Tibial artery (tissue), 4 donors: Measurements from ENCODE around the gene TMEM143.
"Not testable (repeated sequence)": the region's sequence is repeated elsewhere in the genome, so short reads cannot be mapped to it uniquely, and the experiment has no call there.

Experiments used
- DNase-seq, 2 donors: peaks; one replicate each; pipeline ENCODE4 v3.0.0-alpha.2; 2019
- H3K27ac ChIP-seq, 2 donors: fragments of 200-600 bp; sonication (generic) in 1 of 2; 1 replicate in 1 of 2; 2 replicates in 1 of 2; pipeline ENCODE4 v1.5.1; 2018 to 2019; ENCODE audit warnings: mild to moderate bottlenecking in 1 of 2
- H3K27me3 ChIP-seq, 2 donors: fragments of 200-600 bp; sonication (generic) in 1 of 2; one replicate each; pipeline versions ENCODE4 v1.5.1 to v1.6.0; 2016 to 2019
- H3K36me3 ChIP-seq, 3 donors: fragments of 200-600 bp; sonication (generic) in 2 of 3; one replicate each; pipeline ENCODE4 v1.5.1; 2016 to 2019; ENCODE audit warnings: mild to moderate bottlenecking in 2 of 3
- H3K4me1 ChIP-seq, 4 donors: fragments of 200-600 bp; sonication (generic) in 2 of 4; 1 replicate in 3 of 4; 2 replicates in 1 of 4; pipeline ENCODE4 v1.5.1; 2016 to 2019
- H3K4me3 ChIP-seq, 2 donors: fragments of 200-600 bp; sonication (generic) in 1 of 2; 1 replicate in 1 of 2; 2 replicates in 1 of 2; pipeline ENCODE4 v1.5.1; 2018 to 2019; ENCODE audit warnings: mild to moderate bottlenecking in 2 of 2
- H3K9me3 ChIP-seq, 3 donors: fragments of 200-600 bp; sonication (generic) in 1 of 3; one replicate each; pipeline ENCODE4 v1.5.1; 2016 to 2019
- intact Hi-C: fragments of 100-400 bp; cut with DNase I; formaldehyde crosslinking; loops from one replicate; pipeline ENCODE4 v1.15.0; 2023; ENCODE audit warnings: low total_unique reads
- TF ChIP-seq, protein P1 (sequence below), 2 experiments: fragments of 200-600 bp in 1 of 2; fragments of 450-650 bp in 1 of 2; IDR thresholded peaks; one replicate each; pipeline ENCODE4 v1.5.1; 2017 to 2019; ENCODE audit warnings: antibody characterized with exemption in 2 of 2, mild to moderate bottlenecking in 1 of 2, moderate library complexity in 1 of 2

The TMEM143 gene

DNA sequence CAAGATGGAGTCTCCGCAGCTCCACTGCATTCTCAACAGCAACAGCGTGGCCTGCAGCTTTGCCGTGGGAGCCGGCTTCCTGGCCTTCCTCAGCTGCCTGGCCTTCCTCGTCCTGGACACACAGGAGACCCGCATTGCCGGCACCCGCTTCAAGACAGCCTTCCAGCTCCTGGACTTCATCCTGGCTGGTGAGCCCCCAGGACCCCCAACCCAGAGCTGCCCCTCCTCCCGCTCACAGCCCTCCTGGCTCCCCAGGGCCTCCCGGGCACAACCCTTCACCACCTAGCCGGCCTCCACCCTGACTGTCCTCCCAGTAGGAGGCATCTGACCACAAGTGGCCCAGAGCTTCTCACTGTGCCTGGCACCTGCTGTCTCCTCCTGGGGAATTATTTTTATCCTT is 9.8 kb upstream of the TMEM143 start:
- H3K9me3 ChIP-seq: no peaks in the 10 kb centered on the region
- no peak overlapping the region for H3K27ac ChIP-seq
- no peak overlapping the region for H3K4me3 ChIP-seq
- intact Hi-C loops: no loop called here
- DNase-seq: no peak
- H3K27me3 ChIP-seq: peaks cover 0 to 7% of the 10 kb centered on the region in 2 donors
- H3K4me1 ChIP-seq: no peaks in the 10 kb centered on the region
- TF ChIP-seq, protein P1, sequence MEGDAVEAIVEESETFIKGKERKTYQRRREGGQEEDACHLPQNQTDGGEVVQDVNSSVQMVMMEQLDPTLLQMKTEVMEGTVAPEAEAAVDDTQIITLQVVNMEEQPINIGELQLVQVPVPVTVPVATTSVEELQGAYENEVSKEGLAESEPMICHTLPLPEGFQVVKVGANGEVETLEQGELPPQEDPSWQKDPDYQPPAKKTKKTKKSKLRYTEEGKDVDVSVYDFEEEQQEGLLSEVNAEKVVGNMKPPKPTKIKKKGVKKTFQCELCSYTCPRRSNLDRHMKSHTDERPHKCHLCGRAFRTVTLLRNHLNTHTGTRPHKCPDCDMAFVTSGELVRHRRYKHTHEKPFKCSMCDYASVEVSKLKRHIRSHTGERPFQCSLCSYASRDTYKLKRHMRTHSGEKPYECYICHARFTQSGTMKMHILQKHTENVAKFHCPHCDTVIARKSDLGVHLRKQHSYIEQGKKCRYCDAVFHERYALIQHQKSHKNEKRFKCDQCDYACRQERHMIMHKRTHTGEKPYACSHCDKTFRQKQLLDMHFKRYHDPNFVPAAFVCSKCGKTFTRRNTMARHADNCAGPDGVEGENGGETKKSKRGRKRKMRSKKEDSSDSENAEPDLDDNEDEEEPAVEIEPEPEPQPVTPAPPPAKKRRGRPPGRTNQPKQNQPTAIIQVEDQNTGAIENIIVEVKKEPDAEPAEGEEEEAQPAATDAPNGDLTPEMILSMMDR (IDR thresholded peaks at IDR 0.05): no peak
- H3K36me3 ChIP-seq: no peaks in the 10 kb centered on the region

DNA sequence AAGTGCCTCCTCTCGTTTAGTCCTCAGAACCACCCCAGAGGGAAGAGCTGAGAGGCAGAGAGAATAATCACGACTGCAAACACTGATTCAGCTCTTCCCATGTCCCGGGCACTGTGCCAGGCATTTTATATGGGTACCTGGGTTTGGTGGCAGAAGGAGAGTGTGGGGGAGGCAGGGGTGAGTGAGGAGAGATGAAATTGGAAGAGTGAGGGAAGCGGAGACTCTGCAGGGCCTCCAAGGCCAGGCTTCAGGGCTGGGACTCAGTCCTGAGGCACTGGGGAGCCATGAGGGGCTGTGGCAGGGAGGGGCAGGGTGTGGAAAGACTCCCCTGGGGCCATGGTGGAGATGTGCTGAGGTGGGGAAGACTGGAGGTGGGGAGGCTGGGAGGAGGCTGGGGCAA is 9.2 kb upstream of the TMEM143 start:
- no peak overlapping the region for H3K4me3 ChIP-seq
- H3K9me3 ChIP-seq: no peaks in the 10 kb centered on the region
- H3K4me1 ChIP-seq: no peaks in the 10 kb centered on the region
- DNase-seq: no peak
- intact Hi-C loops: no loop called here
- no peaks in the 10 kb centered on the region for H3K36me3 ChIP-seq
- H3K27me3 ChIP-seq: peaks cover 0 to 7% of the 10 kb centered on the region in 2 donors
- TF ChIP-seq, protein P1 (IDR thresholded peaks at IDR 0.05): no peak
- H3K27ac ChIP-seq: no peak overlapping the region

DNA sequence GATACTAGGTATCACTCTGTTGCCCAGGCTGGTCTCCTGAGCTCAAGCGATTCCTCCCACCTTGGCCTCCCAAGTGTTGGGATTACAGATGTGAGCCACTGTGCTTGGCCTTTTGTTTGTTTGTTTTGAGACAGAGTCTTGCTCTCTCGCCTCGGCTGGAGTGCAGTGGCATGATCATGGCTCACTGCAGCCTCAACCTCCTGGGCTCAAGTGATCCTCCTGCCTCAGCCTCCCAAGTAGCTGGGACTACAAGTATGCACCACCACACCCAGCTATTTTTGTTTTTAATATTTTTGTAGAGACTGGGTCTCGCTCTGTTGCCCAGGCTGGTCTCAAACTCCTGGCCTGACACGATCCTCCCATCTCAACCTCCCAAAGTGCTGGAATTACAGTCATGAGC is 8.0 kb upstream of the TMEM143 start:
- intact Hi-C loops, H3K4me1 ChIP-seq, H3K27me3 ChIP-seq, H3K27ac ChIP-seq, H3K36me3 ChIP-seq, H3K4me3 ChIP-seq, DNase-seq, H3K9me3 ChIP-seq: not testable (repeated sequence)

DNA sequence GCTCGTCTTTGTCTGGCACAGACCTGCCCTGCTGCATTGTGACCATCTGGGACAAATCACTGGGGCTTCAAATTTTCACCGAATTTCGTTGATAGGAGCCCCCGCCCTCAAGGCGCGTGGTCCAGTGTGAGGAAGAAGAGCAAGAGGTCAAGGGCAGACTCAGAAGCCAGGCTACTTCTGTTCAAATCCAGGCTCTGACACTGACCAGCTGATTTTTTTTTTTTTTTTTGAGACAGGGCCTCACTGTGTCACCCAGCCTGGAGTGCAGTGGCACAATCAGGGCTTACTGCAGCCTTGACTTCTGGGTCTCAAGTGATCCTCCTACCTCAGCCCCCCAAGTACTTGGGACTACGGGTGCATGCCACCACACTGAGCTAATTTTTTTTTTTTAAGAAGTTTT is 7.6 kb upstream of the TMEM143 start:
- TF ChIP-seq, protein P1 (IDR thresholded peaks at IDR 0.05): no peak
- Histone ChIP-seq H3K4me1 (no peaks in the 10 kb centered on the region), H3K36me3 (no peaks in the 10 kb centered on the region), H3K9me3 (no peaks in the 10 kb centered on the region), H3K27ac (no peak overlapping the region), H3K4me3 (no peak overlapping the region), H3K27me3 (peaks cover 0 to 7% of the 10 kb centered on the region in 2 donors)
- intact Hi-C loops: no loop called here
- no peak for DNase-seq

DNA sequence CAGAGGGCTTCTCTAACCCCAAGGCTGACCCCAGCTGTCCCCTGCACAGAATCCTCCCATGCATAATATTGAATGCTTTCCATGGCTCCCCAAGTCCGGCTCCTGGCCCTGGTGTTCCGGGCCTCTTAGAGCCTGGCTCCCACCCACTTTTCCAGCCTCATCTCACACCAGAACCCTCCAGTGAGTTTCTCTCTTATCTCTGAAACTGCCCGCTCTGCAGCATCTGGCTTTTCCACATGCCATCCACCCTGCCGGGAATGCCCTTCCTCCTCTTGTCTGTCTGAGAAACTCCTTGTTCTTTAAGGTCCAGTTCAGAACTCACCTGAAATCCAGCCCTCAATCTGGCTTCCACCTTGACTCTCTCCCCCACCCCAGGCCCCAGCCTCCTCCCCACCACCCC is 7.2 kb upstream of the TMEM143 start:
- no peak overlapping the region for H3K4me3 ChIP-seq
- H3K27me3 ChIP-seq: peaks cover 0 to 7% of the 10 kb centered on the region in 2 donors
- TF ChIP-seq, protein P1 (IDR thresholded peaks at IDR 0.05): no peak
- DNase-seq: no peak
- no peaks in the 10 kb centered on the region for H3K9me3 ChIP-seq
- no peak overlapping the region for H3K27ac ChIP-seq
- no peaks in the 10 kb centered on the region for H3K36me3 ChIP-seq
- H3K4me1 ChIP-seq: no peaks in the 10 kb centered on the region
- intact Hi-C loops: no loop called here

DNA sequence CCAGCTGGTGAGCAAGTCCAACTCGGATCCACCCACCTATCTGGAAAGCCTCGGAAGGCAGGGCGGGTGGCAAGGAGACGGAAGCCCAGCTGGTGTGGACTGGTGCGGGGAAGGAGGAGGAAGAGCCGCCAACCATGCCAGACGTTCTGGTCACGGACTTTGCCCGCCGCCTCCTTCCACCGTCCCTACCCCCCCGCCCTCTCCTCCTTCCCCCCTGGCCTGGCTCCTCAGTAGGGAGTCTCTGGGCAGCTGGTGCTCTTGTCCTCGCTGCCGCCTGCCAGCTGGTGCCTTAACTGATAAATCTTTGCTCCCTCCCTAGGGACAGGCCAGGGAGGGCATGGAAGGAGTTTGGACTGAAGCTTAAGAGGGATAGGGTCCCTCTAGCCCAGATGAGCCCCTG is 5.2 kb upstream of the TMEM143 start:
- H3K4me1 ChIP-seq: peaks cover 0 to 6% (median 5%) of the 10 kb centered on the region in 4 donors
- intact Hi-C loops: no loop called here
- no peak overlapping the region for H3K27ac ChIP-seq
- no peaks in the 10 kb centered on the region for H3K9me3 ChIP-seq
- no peak for DNase-seq
- no peak overlapping the region for H3K4me3 ChIP-seq
- H3K27me3 ChIP-seq: peaks cover 0 to 2% of the 10 kb centered on the region in 2 donors
- no peaks in the 10 kb centered on the region for H3K36me3 ChIP-seq
- TF ChIP-seq, protein P1 (IDR thresholded peaks at IDR 0.05): no peak
